GM20431 (cell line): ENCODE data around the gene C6orf163.

Source experiments
- in situ Hi-C: fragments of 300-500 bp; cut with MseI, MboI; formaldehyde crosslinking; loops from one replicate; pipeline ENCODE4 v1.15.0; 2020; ENCODE audit warnings: low sequenced_read_pairs; ENCODE audit not compliant: unreplicated experiment

Gene C6orf163

GRCh38 chr6:87351583-87351982, 7.0 kb downstream of the C6orf163 start:
- in situ Hi-C loops, result no loop called here

- in situ Hi-C loops, result no loop called here
Measured at GRCh38 chr6:87356181-87356580, 11.6 kb downstream of the C6orf163 start.

GRCh38 chr6:87357479-87358196, 13.0 kb downstream of the C6orf163 start:
- in situ Hi-C loops, result no loop called here

GRCh38 chr6:87364602-87365252, 20.1 kb downstream of the C6orf163 start:
- in situ Hi-C loops, result no loop called here

DNA sequence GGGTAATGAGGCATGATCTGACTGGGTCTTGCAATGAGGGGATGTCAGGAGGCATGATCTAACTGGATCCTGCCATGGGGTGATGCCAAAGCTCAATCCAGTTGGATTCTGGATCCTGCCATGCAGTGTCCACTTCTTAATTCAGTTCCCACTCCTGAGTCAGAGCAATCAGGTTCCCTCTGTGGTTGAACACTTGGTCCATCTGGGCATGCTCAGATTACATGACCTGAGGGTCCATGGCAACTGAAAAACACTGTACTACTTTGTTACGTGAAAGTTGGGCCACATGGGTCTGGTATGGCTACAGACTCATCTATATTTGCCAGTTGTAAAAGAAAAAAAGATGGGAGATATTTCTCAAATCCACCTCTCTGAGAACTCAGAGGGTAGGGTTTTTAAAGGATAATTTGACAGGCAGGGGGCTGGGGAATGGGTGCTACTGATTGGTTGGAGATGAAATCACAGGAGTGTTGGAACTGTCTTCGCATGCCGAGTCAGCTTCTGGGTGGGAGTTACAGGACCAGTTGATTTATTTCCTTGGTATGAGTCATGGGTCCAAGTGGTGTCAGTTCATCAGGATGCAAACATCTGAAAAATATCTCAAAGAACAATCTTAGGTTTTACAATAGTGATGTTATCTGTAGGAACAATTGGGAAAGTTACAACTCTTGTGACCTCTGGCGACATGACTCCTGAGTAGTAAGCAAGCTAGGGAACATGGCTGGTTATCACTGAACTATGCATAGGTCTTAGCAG, 21.6 kb downstream of the C6orf163 start:
- in situ Hi-C loops, result no loop called here

- in situ Hi-C loops, result no loop called here
Measured at GRCh38 chr6:87366899-87367298, 22.3 kb downstream of the C6orf163 start.

DNA sequence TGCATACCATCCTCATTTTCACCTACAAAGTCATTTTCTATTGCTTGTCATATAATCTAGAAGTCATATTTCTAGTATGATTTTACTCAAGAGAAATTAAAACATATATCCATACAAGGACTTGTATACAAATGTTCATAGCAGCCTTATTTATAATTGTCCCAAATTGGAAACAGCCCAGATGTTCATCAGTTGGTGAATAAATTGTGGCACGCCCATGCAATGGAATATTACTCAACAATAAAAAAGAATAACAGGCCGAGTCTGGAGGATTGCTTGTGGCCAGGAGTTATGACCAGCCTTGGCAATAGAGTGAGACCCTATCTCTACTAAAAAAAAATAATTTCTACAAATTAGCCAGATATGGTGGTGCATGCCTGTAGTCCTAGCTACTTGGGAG, 28.8 kb downstream of the C6orf163 start:
- in situ Hi-C loops, result no loop called here

DNA sequence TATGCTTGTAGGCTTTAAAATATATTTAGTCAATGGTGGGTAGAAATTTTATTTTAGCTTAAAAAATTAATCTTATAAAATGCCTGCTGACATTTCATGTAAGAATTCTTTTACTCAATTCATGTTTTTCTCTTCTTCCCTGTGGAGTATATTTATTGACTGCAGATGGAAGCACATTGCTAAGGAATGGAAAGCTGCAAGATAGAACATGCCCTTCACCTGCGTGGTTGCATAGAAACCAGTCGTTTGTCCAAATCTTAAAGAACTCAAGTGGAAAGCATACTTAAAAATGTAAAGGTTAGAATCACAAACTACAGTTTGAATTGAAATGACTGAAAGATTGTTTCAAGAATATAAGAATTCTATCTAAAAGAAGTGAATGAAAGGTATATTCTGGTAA, 30.7 kb downstream of the C6orf163 start:
- in situ Hi-C loops, result loop anchor here (25.0 kb wide), 1 partner anchor 238 kb away; no protein-coding TSS in a partner anchor

GRCh38 chr6:87376643-87377042, 32.0 kb downstream of the C6orf163 start:
- in situ Hi-C loops, result loop anchor here (25.0 kb wide), 1 partner anchor 239 kb away; no protein-coding TSS in a partner anchor

DNA sequence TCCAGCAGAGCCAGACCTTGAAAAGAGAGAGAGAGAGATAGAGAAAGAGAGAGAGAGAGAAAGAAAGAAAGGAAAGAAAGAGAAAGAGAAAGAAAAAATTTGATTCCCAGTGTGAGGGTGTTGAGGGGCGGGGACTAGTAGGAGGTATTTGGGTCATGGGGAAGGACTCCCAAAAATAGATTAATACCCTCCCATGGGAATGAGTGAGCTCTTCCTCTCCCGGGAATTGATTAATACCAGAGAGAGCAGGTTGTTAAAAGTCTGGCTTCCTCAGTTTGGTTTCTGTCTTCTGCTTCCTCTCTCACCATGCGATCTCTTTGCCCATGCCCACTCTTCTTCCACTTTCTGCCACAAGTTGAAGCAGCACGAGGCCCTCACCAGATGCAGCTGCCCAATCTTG, 34.3 kb downstream of the C6orf163 start:
- in situ Hi-C loops, result loop anchor here (25.0 kb wide), 1 partner anchor 242 kb away; no protein-coding TSS in a partner anchor

GRCh38 chr6:87382861-87383260, 38.2 kb downstream of the C6orf163 start:
- in situ Hi-C loops, result loop anchor here (25.0 kb wide), 1 partner anchor 246 kb away; no protein-coding TSS in a partner anchor

DNA sequence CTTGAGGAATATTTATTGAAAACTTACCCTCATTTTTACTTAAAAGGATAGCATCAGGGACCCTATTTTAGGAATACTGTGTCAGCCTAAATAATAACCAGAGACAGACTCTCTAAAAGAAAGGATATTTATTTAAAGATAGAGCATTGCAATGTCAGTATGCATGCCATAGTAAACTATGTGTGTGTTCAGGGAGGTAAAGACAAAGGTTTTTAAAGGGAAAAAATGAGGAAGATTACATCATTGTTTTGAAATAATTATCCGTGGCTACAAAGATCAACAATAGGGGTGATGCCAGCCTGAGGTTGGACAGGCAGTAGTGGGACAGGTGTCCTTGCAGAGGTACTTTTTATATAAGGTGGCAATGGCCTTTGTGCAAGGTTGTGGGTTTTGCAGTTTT, 39.4 kb downstream of the C6orf163 start:
- in situ Hi-C loops, result loop anchor here (25.0 kb wide), 1 partner anchor 247 kb away; no protein-coding TSS in a partner anchor

DNA sequence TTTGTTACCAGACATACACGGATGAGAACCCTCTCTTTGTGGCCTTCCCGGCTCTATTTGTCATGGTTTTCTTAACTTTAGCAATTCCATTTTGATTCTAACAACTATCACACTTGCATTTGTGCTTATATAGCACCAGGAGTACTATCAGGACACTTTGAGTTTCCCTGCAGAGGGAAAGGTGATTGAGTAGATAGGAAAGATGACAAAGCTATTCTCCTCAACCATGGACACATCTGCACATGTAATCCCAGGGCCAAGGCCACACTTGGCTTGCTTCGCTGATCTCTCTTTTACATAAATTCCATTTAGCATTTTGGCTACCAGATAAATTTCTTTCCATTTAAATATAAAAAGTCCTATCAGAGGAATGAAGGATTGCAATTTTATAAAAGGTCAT, 39.8 kb downstream of the C6orf163 start:
- in situ Hi-C loops, result loop anchor here (25.0 kb wide), 1 partner anchor 247 kb away; no protein-coding TSS in a partner anchor

GRCh38 chr6:87391334-87391733, 46.7 kb downstream of the C6orf163 start:
- in situ Hi-C loops, result loop anchor here (25.0 kb wide), 1 partner anchor 254 kb away; no protein-coding TSS in a partner anchor

- in situ Hi-C loops, result loop anchor here (25.0 kb wide), 1 partner anchor 256 kb away; no protein-coding TSS in a partner anchor
Measured at GRCh38 chr6:87393026-87393622, 48.5 kb downstream of the C6orf163 start.

DNA sequence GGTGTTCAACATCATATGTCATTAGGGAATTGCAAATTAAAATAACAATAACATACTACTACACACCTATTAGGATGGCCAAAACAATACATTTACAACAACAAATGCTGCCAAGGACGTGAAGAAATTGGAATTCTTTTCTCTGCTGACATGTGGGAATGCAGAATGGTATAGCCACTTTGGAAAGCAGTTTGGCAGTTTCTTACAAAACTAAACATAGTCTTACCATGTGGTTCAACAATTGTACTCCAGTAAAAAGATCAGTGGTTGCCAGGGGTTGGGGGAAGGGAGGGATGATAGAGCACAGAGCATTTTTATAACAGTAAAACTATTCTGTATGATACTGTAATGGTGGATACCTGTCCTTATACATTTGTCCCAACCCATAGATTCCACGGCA, 50.8 kb downstream of the C6orf163 start:
- in situ Hi-C loops, result loop anchor here (25.0 kb wide), 1 partner anchor 258 kb away; no protein-coding TSS in a partner anchor

- in situ Hi-C loops, result loop anchor here (25.0 kb wide), 1 partner anchor 259 kb away; no protein-coding TSS in a partner anchor
Measured at GRCh38 chr6:87396595-87397392, 52.2 kb downstream of the C6orf163 start.

DNA sequence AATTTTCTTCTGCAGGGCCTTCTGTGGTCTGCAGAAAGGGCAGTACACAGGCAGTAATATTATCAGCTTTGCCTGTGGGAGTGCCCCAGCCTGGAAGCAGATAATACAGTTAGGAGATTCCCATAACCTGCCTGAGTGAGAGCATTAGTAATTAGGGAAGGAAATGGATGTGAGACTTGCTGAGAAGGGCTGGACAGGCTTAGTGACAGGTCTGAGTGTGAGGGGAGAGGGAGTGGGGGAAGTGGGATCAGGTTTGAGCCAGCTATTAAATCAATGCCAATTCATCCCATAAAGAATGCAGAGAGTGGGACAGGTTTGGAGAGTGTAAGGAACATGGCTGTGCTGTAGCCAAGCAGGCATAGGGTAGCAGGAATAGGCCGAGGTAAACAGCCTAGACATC, 53.0 kb downstream of the C6orf163 start:
- in situ Hi-C loops, result loop anchor here (25.0 kb wide), 1 partner anchor 260 kb away; no protein-coding TSS in a partner anchor

DNA sequence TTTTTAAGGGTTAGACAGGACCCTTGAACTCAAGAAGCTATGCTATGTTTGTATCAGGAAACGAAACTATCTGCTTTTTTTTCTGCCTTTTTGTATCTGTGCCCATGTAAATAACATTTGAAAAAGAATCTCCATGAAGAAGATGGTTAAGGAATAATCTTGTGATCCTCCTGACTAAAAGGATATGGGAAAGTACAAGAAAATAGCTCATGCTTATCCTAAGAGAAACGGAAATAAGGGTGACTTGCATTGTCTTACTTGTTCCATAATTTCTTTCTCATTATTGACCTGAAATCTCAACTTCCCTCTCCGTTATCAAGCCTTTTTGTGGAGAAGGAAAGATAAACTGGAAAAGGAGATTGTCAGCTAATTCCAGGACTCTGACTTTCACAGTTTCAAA, 57.2 kb downstream of the C6orf163 start:
- in situ Hi-C loops, result no loop called here
